ENCODE measurements around the gene ZNF341.

DNA sequence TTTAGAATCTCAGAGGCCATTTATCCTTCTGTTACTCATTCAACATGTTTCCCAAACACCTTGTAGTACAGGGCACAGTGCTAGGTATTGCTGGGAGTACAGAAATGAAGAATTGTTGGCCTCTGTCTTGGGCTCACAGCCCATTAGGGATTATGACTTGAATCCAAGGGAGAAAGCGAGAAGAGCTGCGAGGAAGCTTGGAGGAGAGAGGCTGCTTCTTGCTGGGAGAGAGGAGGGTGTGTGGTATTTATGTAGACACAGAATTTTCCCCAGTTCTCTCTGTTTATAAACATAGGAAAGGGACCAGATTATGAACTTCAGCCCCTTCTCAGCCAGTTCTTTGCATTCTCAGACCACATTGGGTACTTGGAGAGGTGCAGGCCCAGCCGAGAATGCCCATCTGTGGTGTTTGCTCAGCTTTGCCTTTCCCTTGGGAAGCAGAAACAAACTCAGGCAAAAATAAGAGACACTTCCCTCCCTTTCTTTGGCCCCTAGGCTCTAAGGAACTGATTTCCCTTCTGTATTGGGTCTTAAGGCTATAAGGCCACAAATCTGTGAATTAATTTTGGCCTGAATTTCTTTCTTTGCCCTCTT lies 97.3 kb downstream of the ZNF341 start:
- TF ChIP-seq POLR2A (IDR thresholded peaks at IDR 0.05; ENCODE audit: low read depth, low read length) (no peak), TAF1 (IDR thresholded peaks at IDR 0.05; ENCODE audit: borderline replicate concordance, low read depth, low read length) (no peak)

All from GM12892 (cell line).